SK-N-SH treated with all-trans-retinoic acid at 6 μM for 48 hours (cell line): ENCODE data around the gene PSMD8.

Experiments
- ATAC-seq: fragments of 200-7000 bp; cut with Tn5 transposase; 3 replicates; pipeline ENCODE4 v1.9.1; 2020; ENCODE audit warnings: mild to moderate bottlenecking, moderate library complexity
- ARNTL ChIP-seq: fragments of 450-650 bp; formaldehyde crosslinking; IDR thresholded peaks from 2 replicates; pipeline ENCODE4 v1.5.0; 2020; ENCODE audit warnings: low read depth, mild to moderate bottlenecking, moderate library complexity, borderline replicate concordance
- BACH2 ChIP-seq: fragments of 250-450 bp; sonication (Bioruptor Pico); IDR thresholded peaks from 2 replicates; pipeline ENCODE4 v1.9.0; 2021; ENCODE audit warnings: mild to moderate bottlenecking, borderline replicate concordance
- CREB5 ChIP-seq: fragments of 250-450 bp; sonication (Bioruptor Pico); IDR thresholded peaks from 2 replicates; pipeline ENCODE4 v1.5.1; 2020; ENCODE audit warnings: low read depth, mild to moderate bottlenecking, moderate library complexity
- CSDC2 ChIP-seq: fragments of 250-450 bp; sonication (Bioruptor Pico); IDR thresholded peaks from 2 replicates; pipeline ENCODE4 v1.5.0; 2020; ENCODE audit warnings: mild to moderate bottlenecking, moderate library complexity
- CSRNP3 ChIP-seq: fragments of 250-450 bp; sonication (Bioruptor Pico); IDR thresholded peaks from 2 replicates; pipeline ENCODE4 v1.5.1; 2021; ENCODE audit warnings: mild to moderate bottlenecking, moderate library complexity
- ESRRG ChIP-seq: fragments of 250-450 bp; sonication (Bioruptor Pico); IDR thresholded peaks from 2 replicates; pipeline ENCODE4 v1.6.1; 2021; ENCODE audit warnings: mild to moderate bottlenecking
- GLIS3 ChIP-seq: fragments of 250-450 bp; sonication (Bioruptor Pico); IDR thresholded peaks from 2 replicates; pipeline ENCODE4 v1.5.0; 2020; ENCODE audit warnings: mild to moderate bottlenecking, moderate library complexity
- ISL1 ChIP-seq: fragments of 250-450 bp; sonication (Bioruptor Pico); IDR thresholded peaks from 2 replicates; pipeline ENCODE4 v2.1.2; 2022; ENCODE audit warnings: mild to moderate bottlenecking, moderate library complexity
- POU6F1 ChIP-seq: fragments of 250-450 bp; sonication (Bioruptor Pico); IDR thresholded peaks from 2 replicates; pipeline ENCODE4 v1.8.0; 2021; ENCODE audit warnings: low read depth, mild to moderate bottlenecking, moderate library complexity, borderline replicate concordance
- PPARA ChIP-seq: fragments of 250-450 bp; sonication (Bioruptor Pico); IDR thresholded peaks from 2 replicates; pipeline ENCODE4 v1.5.0; 2020; ENCODE audit warnings: mild to moderate bottlenecking, borderline replicate concordance
- RARB ChIP-seq: fragments of 250-450 bp; sonication (Bioruptor Pico); IDR thresholded peaks from 2 replicates; pipeline ENCODE4 v1.8.0; 2021; ENCODE audit warnings: mild to moderate bottlenecking, moderate library complexity
- SNAI2 ChIP-seq: fragments of 250-450 bp; sonication (Bioruptor Pico); IDR thresholded peaks from 2 replicates; pipeline ENCODE4 v1.5.0; 2020; ENCODE audit warnings: mild to moderate bottlenecking, moderate library complexity
- TCF4 ChIP-seq: fragments of 250-450 bp; sonication (Bioruptor Pico); IDR thresholded peaks from 2 replicates; pipeline ENCODE4 v1.8.0; 2021; ENCODE audit warnings: mild to moderate bottlenecking, moderate library complexity, borderline replicate concordance
- TSHZ2 ChIP-seq: fragments of 250-450 bp; sonication (Bioruptor Pico); IDR thresholded peaks from 2 replicates; pipeline ENCODE4 v1.5.0; 2020; ENCODE audit warnings: mild to moderate bottlenecking, moderate library complexity
- ZFP3 ChIP-seq: fragments of 250-450 bp; sonication (Bioruptor Pico); IDR thresholded peaks from 2 replicates; pipeline ENCODE4 v1.5.0; 2020; ENCODE audit warnings: mild to moderate bottlenecking, moderate library complexity
- ZFP30 ChIP-seq: fragments of 450-650 bp; formaldehyde crosslinking; IDR thresholded peaks from 2 replicates; pipeline ENCODE4 v1.5.0; 2022; ENCODE audit warnings: mild to moderate bottlenecking, moderate library complexity
- ZNF70 ChIP-seq: fragments of 450-650 bp; formaldehyde crosslinking; IDR thresholded peaks from 2 replicates; pipeline ENCODE4 v1.5.0; 2020; ENCODE audit warnings: mild to moderate bottlenecking, moderate library complexity
- ZNF8 ChIP-seq: fragments of 450-650 bp; formaldehyde crosslinking; IDR thresholded peaks from 2 replicates; pipeline ENCODE4 v1.5.0; 2020; ENCODE audit warnings: mild to moderate bottlenecking, moderate library complexity

Gene PSMD8

GRCh38 chr19:38417146-38417543, 42.8 kb downstream of the PSMD8 start:
- no peak for ATAC-seq
- TF ChIP-seq ARNTL (CRISPR knock-in tag): no peak
- no peak for TF ChIP-seq TSHZ2 (CRISPR knock-in tag)
- TF ChIP-seq ZNF70 (CRISPR knock-in tag): no peak
- TF ChIP-seq CSRNP3 (CRISPR knock-in tag): no peak
- no peak for TF ChIP-seq CREB5 (CRISPR knock-in tag)
- no peak for TF ChIP-seq POU6F1
- TF ChIP-seq BACH2 (CRISPR knock-in tag): no peak
- no peak for TF ChIP-seq GLIS3 (CRISPR knock-in tag)
- no peak for TF ChIP-seq ZNF8 (CRISPR knock-in tag)

- TF ChIP-seq POU6F1 (no peak), PPARA (CRISPR knock-in tag) (no peak), CSDC2 (CRISPR knock-in tag) (no peak), CSRNP3 (CRISPR knock-in tag) (no peak), CREB5 (CRISPR knock-in tag) (no peak), ISL1 (no peak), ZFP30 (CRISPR knock-in tag) (no peak), ESRRG (no peak), RARB (CRISPR knock-in tag) (no peak), BACH2 (CRISPR knock-in tag) (no peak)
- TF ChIP-seq, all 23 proteins: peak for 0
- ATAC-seq: no peak; the same call in 2 of the 3 replicates
Observed at GRCh38 chr19:38417544-38418506, 43.5 kb downstream of the PSMD8 start.

GRCh38 chr19:38420935-38421334, 46.6 kb downstream of the PSMD8 start:
- ATAC-seq: no peak
- TF ChIP-seq SNAI2 (no peak), TSHZ2 (CRISPR knock-in tag) (no peak), BACH2 (CRISPR knock-in tag) (no peak), RARB (CRISPR knock-in tag) (no peak), ZFP3 (CRISPR knock-in tag) (no peak), TCF4 (no peak), PPARA (CRISPR knock-in tag) (no peak), ESRRG (no peak), ZNF70 (CRISPR knock-in tag) (no peak), ISL1 (no peak), ARNTL (CRISPR knock-in tag) (no peak), CSRNP3 (CRISPR knock-in tag) (no peak)
